Measurements from ENCODE around the gene CALCOCO1. TPM values are rescaled to one million over a fixed set of nuclear protein-coding genes. Genes with fewer than 3 reads are reported as not detected.

Gene CALCOCO1
- total and polyA plus RNA-seq, 2 of the 13 experiments (the other 11 are each of a cell fraction or from before 2014, with no cell fraction given) = 7.7 to 47.7 TPM

GRCh38 chr12:53757101-53757770, 30.0 kb upstream of the CALCOCO1 start:
- DNase-seq (ENCODE audit: low spot score) = peak; percentile 44
- Histone ChIP-seq H4K20me1 (ENCODE audit: insufficient read depth, low read length) (no peaks in the 10 kb centered on the region), H3K27me3 (ENCODE audit: control insufficient read depth in 1 of 2, insufficient read depth in 2 of 2, low read length in 2 of 2) (peaks cover 2 to 86% of the 10 kb centered on the region in 2 experiments; a peak in 4 of 5 replicates), H2AFZ (ENCODE audit: low read length) (no peak overlapping the region), H3K36me3 (replicated peaks in 1 of 2; ENCODE audit: control insufficient read depth in 1 of 2, insufficient read depth in 2 of 2, low read length in 2 of 2) (no peaks in the 10 kb centered on the region), H3K4me2 (ENCODE audit: low read depth, low read length) (peak overlapping the region; percentile 47), H3K4me1 (ENCODE audit: insufficient read depth, low read length) (peaks cover 9% of the 10 kb centered on the region; the same call in 1 of the 2 replicates), H3K9ac (ENCODE audit: insufficient read depth, low read depth, low read length) (no peak overlapping the region), H3K4me3 (replicated peaks in 1 of 3; ENCODE audit: insufficient read depth in 1 of 3, low read depth in 2 of 3, low read length in 3 of 3) (no peak overlapping the region), H3K27ac (ENCODE audit: extremely low read length, insufficient read depth, low read length) (no peak overlapping the region), H3K9me3 (ENCODE audit: low read length) (no peaks in the 10 kb centered on the region), H3K79me2 (ENCODE audit: insufficient read depth, low read length) (no peaks in the 10 kb centered on the region)
- peak; percentile 77 for ATAC-seq
- peak; percentile 50 for FAIRE-seq
- ChIA-PET POLR2A (interaction anchor here (0.7 kb wide), 1 partner anchor 523 kb away, joined by 3 read pairs; no protein-coding TSS in a partner anchor), CTCF (ENCODE audit: low intra/inter-chr PET ratio, low total read pairs) (interaction anchor here (0.7 to 1.7 kb wide), 4 partner anchors 10 to 204 kb away, joined by 3 to 6 read pairs (median 3); no protein-coding TSS in a partner anchor)
- intact Hi-C loops (cut with micrococcal nuclease; ENCODE audit: unreplicated experiment) (no loop called here), in situ Hi-C loops (cut with HindIII; ENCODE audit: extremely low pct_ligation_motif_present, low pct_unique_long_range_greater_than_20kb) (loop anchor here (10.0 kb wide), 1 partner anchor 458 kb away; no protein-coding TSS in a partner anchor)
- BruUV-seq (replicated peaks) = no TSS peak
- WGBS (ENCODE audit: low lambda C conversion rate) = 13% methylated on average over 17 of the region's 17 CpGs
- TF ChIP-seq HOXA3 (CRISPR knock-in tag; IDR thresholded peaks at IDR 0.05) (peak; percentile 26; the same call in 1 of the 2 replicates), ZNF598 (CRISPR knock-in tag; IDR thresholded peaks at IDR 0.05; ENCODE audit: borderline replicate concordance) (0 out of 2 replicates have a peak, but pooled peaks have one; percentile 40), RFX1 (IDR thresholded peaks at IDR 0.05) (peak; percentile 67), SALL1 (CRISPR knock-in tag; IDR thresholded peaks at IDR 0.05) (peak; percentile 39), SOX6 (IDR thresholded peaks at IDR 0.05) (no peak), SOX6 (CRISPR knock-in tag; IDR thresholded peaks at IDR 0.05) (peak; percentile 19; the same call in 1 of the 2 replicates), TP53 (CRISPR knock-in tag; conservative IDR thresholded peaks at IDR 0.05) (no peak), ZNF747 (CRISPR knock-in tag; IDR thresholded peaks at IDR 0.05; ENCODE audit: borderline replicate concordance) (no peak), NAIF1 (CRISPR knock-in tag; IDR thresholded peaks at IDR 0.05; ENCODE audit: borderline replicate concordance) (no peak), ZBTB14 (CRISPR knock-in tag; IDR thresholded peaks at IDR 0.05) (no peak), KAT2B (IDR thresholded peaks at IDR 0.05; ENCODE audit: borderline replicate concordance, low read depth, low read length) (peak; percentile 91)
- TF ChIP-seq, protein P1, sequence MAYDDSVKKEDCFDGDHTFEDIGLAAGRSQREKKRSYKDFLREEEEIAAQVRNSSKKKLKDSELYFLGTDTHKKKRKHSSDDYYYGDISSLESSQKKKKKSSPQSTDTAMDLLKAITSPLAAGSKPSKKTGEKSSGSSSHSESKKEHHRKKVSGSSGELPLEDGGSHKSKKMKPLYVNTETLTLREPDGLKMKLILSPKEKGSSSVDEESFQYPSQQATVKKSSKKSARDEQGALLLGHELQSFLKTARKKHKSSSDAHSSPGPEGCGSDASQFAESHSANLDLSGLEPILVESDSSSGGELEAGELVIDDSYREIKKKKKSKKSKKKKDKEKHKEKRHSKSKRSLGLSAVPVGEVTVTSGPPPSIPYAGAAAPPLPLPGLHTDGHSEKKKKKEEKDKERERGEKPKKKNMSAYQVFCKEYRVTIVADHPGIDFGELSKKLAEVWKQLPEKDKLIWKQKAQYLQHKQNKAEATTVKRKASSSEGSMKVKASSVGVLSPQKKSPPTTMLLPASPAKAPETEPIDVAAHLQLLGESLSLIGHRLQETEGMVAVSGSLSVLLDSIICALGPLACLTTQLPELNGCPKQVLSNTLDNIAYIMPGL (CRISPR knock-in tag; IDR thresholded peaks at IDR 0.05; ENCODE audit: borderline replicate concordance in 1 of 2, low read depth in 1 of 2) = peak in 1 of 2 experiments; percentile 40; a peak in 1 of 4 replicates
- TF ChIP-seq, protein P2, sequence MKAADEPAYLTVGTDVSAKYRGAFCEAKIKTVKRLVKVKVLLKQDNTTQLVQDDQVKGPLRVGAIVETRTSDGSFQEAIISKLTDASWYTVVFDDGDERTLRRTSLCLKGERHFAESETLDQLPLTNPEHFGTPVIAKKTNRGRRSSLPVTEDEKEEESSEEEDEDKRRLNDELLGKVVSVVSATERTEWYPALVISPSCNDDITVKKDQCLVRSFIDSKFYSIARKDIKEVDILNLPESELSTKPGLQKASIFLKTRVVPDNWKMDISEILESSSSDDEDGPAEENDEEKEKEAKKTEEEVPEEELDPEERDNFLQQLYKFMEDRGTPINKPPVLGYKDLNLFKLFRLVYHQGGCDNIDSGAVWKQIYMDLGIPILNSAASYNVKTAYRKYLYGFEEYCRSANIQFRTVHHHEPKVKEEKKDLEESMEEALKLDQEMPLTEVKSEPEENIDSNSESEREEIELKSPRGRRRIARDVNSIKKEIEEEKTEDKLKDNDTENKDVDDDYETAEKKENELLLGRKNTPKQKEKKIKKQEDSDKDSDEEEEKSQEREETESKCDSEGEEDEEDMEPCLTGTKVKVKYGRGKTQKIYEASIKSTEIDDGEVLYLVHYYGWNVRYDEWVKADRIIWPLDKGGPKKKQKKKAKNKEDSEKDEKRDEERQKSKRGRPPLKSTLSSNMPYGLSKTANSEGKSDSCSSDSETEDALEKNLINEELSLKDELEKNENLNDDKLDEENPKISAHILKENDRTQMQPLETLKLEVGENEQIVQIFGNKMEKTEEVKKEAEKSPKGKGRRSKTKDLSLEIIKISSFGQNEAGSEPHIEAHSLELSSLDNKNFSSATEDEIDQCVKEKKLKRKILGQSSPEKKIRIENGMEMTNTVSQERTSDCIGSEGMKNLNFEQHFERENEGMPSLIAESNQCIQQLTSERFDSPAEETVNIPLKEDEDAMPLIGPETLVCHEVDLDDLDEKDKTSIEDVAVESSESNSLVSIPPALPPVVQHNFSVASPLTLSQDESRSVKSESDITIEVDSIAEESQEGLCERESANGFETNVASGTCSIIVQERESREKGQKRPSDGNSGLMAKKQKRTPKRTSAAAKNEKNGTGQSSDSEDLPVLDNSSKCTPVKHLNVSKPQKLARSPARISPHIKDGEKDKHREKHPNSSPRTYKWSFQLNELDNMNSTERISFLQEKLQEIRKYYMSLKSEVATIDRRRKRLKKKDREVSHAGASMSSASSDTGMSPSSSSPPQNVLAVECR (CRISPR knock-in tag; IDR thresholded peaks at IDR 0.05; ENCODE audit: borderline replicate concordance) = peak; percentile 14; the same call in 1 of the 2 replicates

All from HepG2 (cell line).